ENCODE measurements around the gene AP1M2.
"Not testable (repeated sequence)": the region's sequence is repeated elsewhere in the genome, so short reads cannot be mapped to it uniquely, and the experiment has no call there.

AP1M2 gene

DNA sequence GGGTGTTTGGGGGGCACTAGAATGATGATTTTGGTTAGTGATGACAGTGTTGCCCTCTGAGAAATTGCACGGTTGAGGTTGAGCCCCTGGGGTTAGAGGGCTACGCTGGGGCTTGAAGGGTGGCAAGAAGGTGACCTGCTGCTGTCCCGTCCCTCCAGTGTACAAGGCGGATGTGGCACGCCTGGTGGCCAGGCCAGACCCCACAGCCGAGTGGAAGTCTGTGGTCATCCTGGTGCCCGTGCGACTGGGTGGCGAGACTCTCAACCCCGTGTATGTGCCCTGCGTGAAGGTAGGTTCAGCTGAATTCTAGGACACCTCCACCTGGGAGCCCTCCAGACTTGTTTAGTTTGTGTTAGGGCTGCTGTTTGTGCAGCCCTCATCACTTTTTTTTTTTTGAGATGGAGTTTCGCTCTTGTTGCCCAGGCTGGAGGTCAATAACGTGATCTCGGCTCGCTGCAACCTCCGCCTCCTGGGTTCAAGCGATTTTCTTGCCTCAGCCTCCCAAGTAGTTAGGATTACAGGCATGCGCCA, 38.3 kb downstream of the AP1M2 start:
- in situ Hi-C loops (cut with MboI; ENCODE audit: low pct_unique_long_range_greater_than_20kb, low sequenced_read_pairs), result no loop called here
- DNase-seq, result no peak

GRCh38 chr19:10546817-10547216, 40.3 kb downstream of the AP1M2 start:
- in situ Hi-C loops (cut with MboI; ENCODE audit: low pct_unique_long_range_greater_than_20kb, low sequenced_read_pairs), result no loop called here
- no peak for DNase-seq

DNA sequence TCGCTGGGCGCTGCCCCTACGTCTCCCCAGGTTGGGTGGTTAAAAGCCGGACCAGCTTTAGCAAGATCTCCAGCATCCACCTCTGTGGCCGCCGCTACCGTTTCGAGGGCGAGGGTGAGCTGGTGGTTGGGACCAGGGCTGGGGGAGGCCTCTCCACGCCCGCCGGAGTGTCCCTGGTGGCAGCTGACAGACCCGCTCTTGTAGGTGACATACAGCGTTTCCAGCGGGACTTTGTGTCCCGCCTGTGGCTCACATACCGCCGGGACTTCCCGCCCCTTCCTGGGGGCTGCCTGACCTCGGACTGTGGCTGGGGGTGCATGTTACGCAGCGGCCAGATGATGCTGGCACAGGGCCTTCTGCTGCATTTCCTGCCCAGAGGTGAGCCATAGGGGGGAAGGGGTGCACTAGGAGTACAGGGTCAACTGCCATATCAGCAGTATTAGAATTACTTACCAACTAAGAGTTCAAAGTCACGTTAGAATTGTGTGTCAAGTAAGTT, 42.3 kb downstream of the AP1M2 start:
- DNase-seq, result no peak
- in situ Hi-C loops (cut with MboI; ENCODE audit: low pct_unique_long_range_greater_than_20kb, low sequenced_read_pairs), result no loop called here

DNA sequence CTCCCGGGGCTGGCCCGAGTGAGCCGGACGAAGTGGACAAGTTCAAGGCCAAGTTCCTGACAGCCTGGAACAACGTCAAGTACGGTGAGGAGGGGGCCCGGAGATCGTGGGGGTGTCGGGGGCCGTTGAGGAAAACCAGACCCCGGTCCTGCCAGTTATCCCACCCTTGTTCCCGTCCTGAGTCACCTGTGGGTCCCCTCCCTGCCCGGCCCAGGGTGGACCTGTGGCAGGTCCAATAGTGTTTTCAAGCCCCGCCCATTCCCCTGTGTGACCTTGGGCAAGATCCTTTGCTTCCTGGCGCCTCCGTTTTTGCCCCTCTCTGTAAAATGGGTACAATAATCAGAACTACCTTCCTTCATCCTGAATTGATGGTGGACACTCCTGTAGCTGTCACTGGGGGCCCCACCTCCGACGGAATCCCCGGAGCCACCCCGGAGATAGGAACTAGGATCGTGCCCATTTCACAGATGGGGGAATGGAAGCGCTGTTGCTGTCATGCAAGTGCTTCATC, 42.8 kb downstream of the AP1M2 start:
- in situ Hi-C loops (cut with MboI; ENCODE audit: low pct_unique_long_range_greater_than_20kb, low sequenced_read_pairs), result no loop called here
- peak; percentile 23 for DNase-seq

GRCh38 chr19:10543420-10544241, 43.5 kb downstream of the AP1M2 start, which contains the start of gene ATG4D:
TSS of gene ATG4D (plus strand) at chr19:10543904. CDS start at chr19:10544091, 187 bp downstream.
- DNase-seq, result peak; percentile 63
- in situ Hi-C loops (cut with MboI; ENCODE audit: low pct_unique_long_range_greater_than_20kb, low sequenced_read_pairs), result no loop called here

DNA sequence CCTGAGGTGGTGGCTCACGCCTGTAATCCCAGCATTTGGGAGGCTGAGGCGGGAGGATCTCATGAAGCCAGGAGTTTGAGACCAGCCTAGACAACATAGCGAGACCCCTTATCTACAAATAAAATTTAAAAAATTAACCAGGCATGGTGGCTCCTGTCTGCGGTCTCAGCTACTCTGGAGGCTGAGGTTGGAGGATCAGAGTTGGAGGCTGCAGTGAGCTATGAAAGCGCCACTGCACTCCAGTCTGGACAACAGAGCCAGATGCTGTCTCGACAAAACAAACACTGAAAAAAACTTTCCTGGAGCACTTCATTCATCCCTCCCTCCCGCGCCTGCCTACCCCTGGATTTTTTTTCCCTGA, 44.1 kb downstream of the AP1M2 start:
- no peak for DNase-seq
- in situ Hi-C loops (cut with MboI; ENCODE audit: low pct_unique_long_range_greater_than_20kb, low sequenced_read_pairs), result no loop called here

DNA sequence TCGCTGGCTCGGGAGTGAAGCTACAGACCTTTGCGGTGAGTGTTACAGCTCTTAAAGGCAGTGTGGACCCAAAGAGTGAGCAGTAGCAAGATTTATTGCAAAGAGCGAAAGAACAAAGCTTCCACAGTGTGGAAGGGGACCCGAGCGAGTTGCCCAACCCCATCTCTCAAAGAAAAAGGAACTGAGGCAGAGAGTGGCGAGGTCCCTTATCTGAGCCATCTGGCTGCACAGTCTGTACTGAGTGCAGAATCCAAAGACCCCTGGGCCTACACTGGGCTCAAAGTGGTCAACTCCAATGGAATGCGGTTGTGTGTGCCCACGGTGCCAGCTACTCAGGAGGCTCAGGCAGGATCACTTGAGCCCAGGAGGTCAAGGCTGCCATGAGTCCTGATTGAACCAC, 48.1 kb downstream of the AP1M2 start:
- DNase-seq; in situ Hi-C loops (cut with MboI; ENCODE audit: low pct_unique_long_range_greater_than_20kb, low sequenced_read_pairs): not testable (repeated sequence)

- in situ Hi-C loops (cut with MboI; ENCODE audit: low pct_unique_long_range_greater_than_20kb, low sequenced_read_pairs), result no loop called here
- no peak for DNase-seq
Measured at GRCh38 chr19:10538204-10538983, 48.7 kb downstream of the AP1M2 start.

GRCh38 chr19:10537668-10538067, 49.4 kb downstream of the AP1M2 start:
- no peak for DNase-seq
- in situ Hi-C loops (cut with MboI; ENCODE audit: low pct_unique_long_range_greater_than_20kb, low sequenced_read_pairs), result no loop called here

GRCh38 chr19:10535613-10536012, 51.5 kb downstream of the AP1M2 start:
- DNase-seq, result no peak
- in situ Hi-C loops (cut with MboI; ENCODE audit: low pct_unique_long_range_greater_than_20kb, low sequenced_read_pairs), result no loop called here

- no peak for DNase-seq
- in situ Hi-C loops (cut with MboI; ENCODE audit: low pct_unique_long_range_greater_than_20kb, low sequenced_read_pairs), result no loop called here
Measured at GRCh38 chr19:10533646-10534386, 53.3 kb downstream of the AP1M2 start.

- in situ Hi-C loops (cut with MboI; ENCODE audit: low pct_unique_long_range_greater_than_20kb, low sequenced_read_pairs), result no loop called here
- no peak for DNase-seq
Measured at GRCh38 chr19:10532457-10532856, 54.7 kb downstream of the AP1M2 start.

DNA sequence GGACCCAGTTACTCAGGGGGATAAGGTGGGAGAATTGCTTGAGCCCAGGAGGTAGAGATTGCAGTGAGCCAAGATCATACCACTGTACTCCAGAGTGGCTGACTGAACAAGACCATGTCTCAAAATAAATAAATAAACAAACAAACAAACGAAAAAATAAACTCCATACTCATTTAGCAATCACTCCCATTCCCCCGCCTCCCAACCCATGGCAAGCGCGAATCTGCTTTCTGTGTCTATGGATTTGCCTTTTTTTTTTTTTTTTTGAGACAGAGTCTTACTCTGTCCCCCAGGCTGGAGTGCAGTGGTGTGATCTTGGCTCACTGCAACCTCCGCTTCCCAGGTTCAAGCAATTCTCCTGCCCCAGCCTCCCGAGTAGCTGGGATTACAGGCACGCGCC, 60.2 kb downstream of the AP1M2 start:
- in situ Hi-C loops (cut with MboI; ENCODE audit: low pct_unique_long_range_greater_than_20kb, low sequenced_read_pairs); DNase-seq: not testable (repeated sequence)

- in situ Hi-C loops (cut with MboI; ENCODE audit: low pct_unique_long_range_greater_than_20kb, low sequenced_read_pairs), result no loop called here
- DNase-seq, result no peak
Measured at GRCh38 chr19:10525636-10526035, 61.5 kb downstream of the AP1M2 start.

DNA sequence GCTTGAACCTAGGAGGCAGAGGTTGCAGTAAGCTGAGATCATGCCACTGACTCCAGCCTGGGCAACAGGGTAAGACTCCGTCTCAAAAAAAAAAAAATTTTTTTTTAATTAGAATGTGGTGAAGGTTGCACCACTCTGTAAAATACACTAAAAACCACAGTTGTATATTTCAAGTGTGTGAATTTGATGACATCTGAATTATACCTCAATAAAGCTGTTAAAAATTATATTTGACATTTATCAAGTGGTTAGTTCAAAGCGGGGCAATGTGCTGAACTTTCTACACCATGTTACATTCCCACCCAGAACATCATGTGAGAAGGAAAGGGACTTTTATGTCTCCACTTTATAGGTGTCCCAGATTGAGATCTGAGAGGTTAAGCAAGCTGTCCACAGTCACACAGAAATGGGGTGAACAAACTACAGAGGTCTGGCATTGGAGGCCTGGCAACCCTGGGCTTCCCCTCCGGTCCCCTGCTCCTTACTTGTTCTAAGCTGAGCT, 63.9 kb downstream of the AP1M2 start:
- in situ Hi-C loops (cut with MboI; ENCODE audit: low pct_unique_long_range_greater_than_20kb, low sequenced_read_pairs), result no loop called here

More for the DNA sequence above, 63.9 kb downstream of the AP1M2 start:
- no peak for DNase-seq

Data from KBM-7 (cell line).